ENCODE data around the gene OCRL. TPM values are rescaled to one million over a fixed set of nuclear protein-coding genes. Genes with fewer than 3 reads are reported as not detected.
A peak's percentile ranks its signal among the peaks of the same experiment; 100 is the strongest.

OCRL gene
- total and polyA plus RNA-seq, 2 experiments from 2014 or later = 10.6 to 17.2 TPM

DNA sequence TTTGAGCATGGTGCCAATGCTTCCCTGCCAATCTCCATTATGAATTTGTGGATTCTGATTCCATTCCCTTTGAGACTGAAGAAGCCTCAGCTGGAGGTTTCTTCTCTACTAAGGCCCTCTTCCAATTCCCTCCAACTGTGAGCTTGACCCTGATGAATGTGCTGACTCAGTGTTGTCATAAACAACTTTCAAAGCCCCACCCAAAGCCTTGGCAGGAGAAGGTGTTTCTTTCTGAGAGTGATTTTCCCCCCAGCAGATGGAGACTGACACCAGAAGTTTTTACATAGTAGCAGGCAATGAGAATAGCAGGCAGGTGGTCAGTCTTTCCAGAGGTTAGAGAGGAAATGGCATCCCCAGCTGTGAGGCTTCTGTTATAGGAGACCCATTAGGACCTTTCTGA, 53.1 kb downstream of the OCRL start:
- H3K9me3 ChIP-seq (ENCODE audit: low read depth) = no peaks in the 10 kb centered on the region
- TF ChIP-seq EZH2phosphoT487 (IDR thresholded peaks at IDR 0.05; ENCODE audit: insufficient read depth, low read depth) (no peak), EZH2 (IDR thresholded peaks at IDR 0.05; ENCODE audit: insufficient read depth, poor library complexity, severe bottlenecking) (no peak)
- peak; percentile 66 for DNase-seq
- H3K4me2 ChIP-seq (ENCODE audit: unreplicated experiment) = peak overlapping the region; percentile 23
- peaks cover 10% of the 10 kb centered on the region for H3K4me1 ChIP-seq (ENCODE audit: insufficient read depth)
- H3F3A ChIP-seq (ENCODE audit: insufficient read depth) = no peaks in the 10 kb centered on the region
- H3K9me2 ChIP-seq (ENCODE audit: insufficient read depth) = no peaks in the 10 kb centered on the region
- no peaks in the 10 kb centered on the region for H4K20me1 ChIP-seq (ENCODE audit: insufficient read depth)
- peak overlapping the region; percentile 33; the same call in 1 of the 2 replicates for H3K9ac ChIP-seq
- H2AFZ ChIP-seq = no peak overlapping the region
- no peak overlapping the region for H3K4me3 ChIP-seq
- H3K27me3 ChIP-seq (replicated peaks; ENCODE audit: insufficient read depth) = no peaks in the 10 kb centered on the region
- H3K79me2 ChIP-seq (ENCODE audit: insufficient read depth) = no peaks in the 10 kb centered on the region
- H3K36me3 ChIP-seq (ENCODE audit: low read depth) = no peaks in the 10 kb centered on the region
- in situ Hi-C loops (cut with MboI) = no loop called here
- peak overlapping the region; percentile 39; the same call in 1 of the 2 replicates for H3K27ac ChIP-seq

DNA sequence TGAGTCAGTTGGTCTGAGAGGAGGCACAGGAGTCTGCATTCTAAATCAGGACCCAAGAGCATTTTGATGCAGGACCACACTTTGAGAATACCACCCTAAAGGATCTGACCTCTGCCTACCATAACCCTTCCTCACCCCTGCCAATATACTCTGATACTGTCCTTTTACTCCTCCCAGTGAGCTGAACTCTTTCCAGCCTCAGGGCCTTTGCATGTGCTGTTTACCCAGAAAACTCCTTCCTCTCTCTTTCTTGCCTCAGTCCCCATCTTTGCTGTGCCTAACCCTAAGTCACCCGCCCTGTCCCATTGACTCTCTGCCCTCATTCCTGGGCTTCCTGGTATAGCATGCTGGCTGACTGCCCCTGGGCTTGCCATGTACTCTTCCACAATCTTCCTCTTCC, 54.7 kb downstream of the OCRL start:
- in situ Hi-C loops (cut with MboI) = no loop called here
- TF ChIP-seq EZH2 (IDR thresholded peaks at IDR 0.05; ENCODE audit: insufficient read depth, poor library complexity, severe bottlenecking) (no peak), EZH2phosphoT487 (IDR thresholded peaks at IDR 0.05; ENCODE audit: insufficient read depth, low read depth) (no peak)
- WGBS, 2 experiments (ENCODE audit: low coverage in 1 of 2, low lambda C conversion rate in 2 of 2, missing lambda C conversion rate in 2 of 2) = 100% methylated on average over 1 of the region's 1 CpG; no CpG with 5 or more reads in 1 of the 2 experiments

GRCh38 chrX:129596077-129596476, 56.0 kb downstream of the OCRL start:
- Histone ChIP-seq H3K9me3 (ENCODE audit: low read depth) (no peaks in the 10 kb centered on the region), H3K9me2 (ENCODE audit: insufficient read depth) (no peaks in the 10 kb centered on the region), H4K20me1 (ENCODE audit: insufficient read depth) (no peaks in the 10 kb centered on the region), H3K27me3 (replicated peaks; ENCODE audit: insufficient read depth) (no peaks in the 10 kb centered on the region), H3K27ac (no peak overlapping the region), H2AFZ (no peak overlapping the region), H3K4me2 (ENCODE audit: unreplicated experiment) (no peak overlapping the region), H3K79me2 (ENCODE audit: insufficient read depth) (no peaks in the 10 kb centered on the region), H3K36me3 (ENCODE audit: low read depth) (no peaks in the 10 kb centered on the region), H3K9ac (no peak overlapping the region), H3K4me1 (ENCODE audit: insufficient read depth) (peaks cover 10% of the 10 kb centered on the region), H3F3A (ENCODE audit: insufficient read depth) (no peaks in the 10 kb centered on the region), H3K4me3 (no peak overlapping the region)
- DNase-seq = no peak
- WGBS, 2 experiments (ENCODE audit: low coverage in 1 of 2, low lambda C conversion rate in 2 of 2, missing lambda C conversion rate in 2 of 2) = 99 to 100% methylated on average over 5 of the region's 5 CpGs
- in situ Hi-C loops (cut with MboI) = no loop called here
- no peak for TF ChIP-seq EZH2phosphoT487 (IDR thresholded peaks at IDR 0.05; ENCODE audit: insufficient read depth, low read depth)
- TF ChIP-seq EZH2 (IDR thresholded peaks at IDR 0.05; ENCODE audit: insufficient read depth, poor library complexity, severe bottlenecking) = no peak

More for the DNA sequence above, 54.7 kb downstream of the OCRL start:
- Histone ChIP-seq H3K4me3 (no peak overlapping the region), H3K9me2 (ENCODE audit: insufficient read depth) (no peaks in the 10 kb centered on the region), H3K36me3 (ENCODE audit: low read depth) (no peaks in the 10 kb centered on the region), H2AFZ (no peak overlapping the region), H4K20me1 (ENCODE audit: insufficient read depth) (no peaks in the 10 kb centered on the region), H3K4me1 (ENCODE audit: insufficient read depth) (peaks cover 10% of the 10 kb centered on the region), H3K27me3 (replicated peaks; ENCODE audit: insufficient read depth) (no peaks in the 10 kb centered on the region), H3K9ac (no peak overlapping the region), H3K4me2 (ENCODE audit: unreplicated experiment) (no peak overlapping the region), H3F3A (ENCODE audit: insufficient read depth) (no peaks in the 10 kb centered on the region), H3K27ac (no peak overlapping the region), H3K79me2 (ENCODE audit: insufficient read depth) (no peaks in the 10 kb centered on the region), H3K9me3 (ENCODE audit: low read depth) (no peaks in the 10 kb centered on the region)
- no peak for DNase-seq

DNA sequence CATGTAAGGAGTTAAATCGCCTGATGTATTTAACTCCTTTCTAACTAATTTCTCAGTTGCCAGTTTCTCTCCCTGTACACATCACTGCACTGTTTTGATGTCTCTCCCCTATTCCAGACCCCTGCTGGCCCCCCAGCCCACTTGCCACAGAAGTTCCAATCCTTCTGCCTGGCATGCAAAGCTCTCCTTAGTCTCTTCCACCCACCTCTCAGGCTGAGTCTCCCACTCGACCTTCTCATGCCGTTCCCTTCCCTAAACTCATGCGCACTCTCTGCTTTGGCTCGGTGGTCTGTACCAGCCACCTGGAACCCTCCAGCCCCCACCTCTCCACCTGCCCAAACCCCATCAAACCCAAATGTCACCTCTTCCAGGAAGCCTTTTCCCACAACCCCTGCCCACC, 57.8 kb downstream of the OCRL start:
- Histone ChIP-seq H3K36me3 (ENCODE audit: low read depth) (no peaks in the 10 kb centered on the region), H3K4me3 (no peak overlapping the region), H3K9me3 (ENCODE audit: low read depth) (no peaks in the 10 kb centered on the region), H3K79me2 (ENCODE audit: insufficient read depth) (no peaks in the 10 kb centered on the region), H3F3A (ENCODE audit: insufficient read depth) (no peaks in the 10 kb centered on the region; the same call in 1 of the 2 replicates), H4K20me1 (ENCODE audit: insufficient read depth) (no peaks in the 10 kb centered on the region), H3K27me3 (replicated peaks; ENCODE audit: insufficient read depth) (no peaks in the 10 kb centered on the region), H2AFZ (no peak overlapping the region), H3K9ac (no peak overlapping the region), H3K4me2 (ENCODE audit: unreplicated experiment) (no peak overlapping the region), H3K4me1 (ENCODE audit: insufficient read depth) (peaks cover 5% of the 10 kb centered on the region), H3K9me2 (ENCODE audit: insufficient read depth) (no peaks in the 10 kb centered on the region), H3K27ac (no peak overlapping the region)
- in situ Hi-C loops (cut with MboI) = no loop called here
- DNase-seq = no peak
- TF ChIP-seq EZH2 (IDR thresholded peaks at IDR 0.05; ENCODE audit: insufficient read depth, poor library complexity, severe bottlenecking) = no peak
- TF ChIP-seq EZH2phosphoT487 (IDR thresholded peaks at IDR 0.05; ENCODE audit: insufficient read depth, low read depth) = no peak
- WGBS, 2 experiments (ENCODE audit: low coverage in 1 of 2, low lambda C conversion rate in 2 of 2, missing lambda C conversion rate in 2 of 2) = 81% methylated on average over 5 of the region's 5 CpGs; no CpG with 5 or more reads in 1 of the 2 experiments

DNA sequence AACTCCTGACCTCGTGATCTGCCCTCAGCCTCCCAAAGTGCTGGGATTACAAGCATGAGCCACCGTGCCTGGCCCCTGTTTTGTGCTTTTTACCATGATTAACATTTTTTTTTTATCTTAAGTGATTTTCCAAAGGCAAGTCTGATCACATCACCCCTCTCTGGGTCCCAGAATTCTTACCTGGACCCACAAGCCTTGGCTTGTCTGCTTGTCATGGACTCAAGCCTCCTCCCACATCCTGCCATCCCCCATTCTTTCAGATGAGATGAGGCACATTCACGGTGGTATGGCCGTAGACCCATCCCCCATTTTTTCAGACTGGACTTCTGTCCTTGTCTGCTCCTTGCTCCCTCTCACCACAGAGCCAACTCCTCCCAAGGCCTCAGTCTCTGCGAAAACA, 59.4 kb downstream of the OCRL start:
- H4K20me1 ChIP-seq (ENCODE audit: insufficient read depth) = no peaks in the 10 kb centered on the region
- no peak for DNase-seq
- no peaks in the 10 kb centered on the region for H3K4me1 ChIP-seq (ENCODE audit: insufficient read depth)
- H3K9ac ChIP-seq = no peak overlapping the region
- no peak overlapping the region for H3K4me2 ChIP-seq (ENCODE audit: unreplicated experiment)
- H2AFZ ChIP-seq = no peak overlapping the region
- WGBS, 2 experiments (ENCODE audit: low coverage in 1 of 2, low lambda C conversion rate in 2 of 2, missing lambda C conversion rate in 2 of 2) = 84 to 96% methylated on average over 3 to 5 of the region's 5 CpGs
- TF ChIP-seq EZH2phosphoT487 (IDR thresholded peaks at IDR 0.05; ENCODE audit: insufficient read depth, low read depth) = no peak
- no peak for TF ChIP-seq EZH2 (IDR thresholded peaks at IDR 0.05; ENCODE audit: insufficient read depth, poor library complexity, severe bottlenecking)
- no peak overlapping the region for H3K27ac ChIP-seq
- H3F3A ChIP-seq (ENCODE audit: insufficient read depth) = no peaks in the 10 kb centered on the region; the same call in 1 of the 2 replicates
- H3K9me2 ChIP-seq (ENCODE audit: insufficient read depth) = no peaks in the 10 kb centered on the region
- H3K4me3 ChIP-seq = no peak overlapping the region
- no peaks in the 10 kb centered on the region for H3K9me3 ChIP-seq (ENCODE audit: low read depth)
- H3K27me3 ChIP-seq (replicated peaks; ENCODE audit: insufficient read depth) = no peaks in the 10 kb centered on the region
- in situ Hi-C loops (cut with MboI) = no loop called here
- no peaks in the 10 kb centered on the region for H3K79me2 ChIP-seq (ENCODE audit: insufficient read depth)
- H3K36me3 ChIP-seq (ENCODE audit: low read depth) = no peaks in the 10 kb centered on the region
